ENCODE measurements around the gene AK5. TPM values are rescaled to one million over a fixed set of nuclear protein-coding genes. Genes with fewer than 3 reads are reported as not detected.
"Not testable (repeated sequence)": the region's sequence is repeated elsewhere in the genome, so short reads cannot be mapped to it uniquely, and the experiment has no call there.

The AK5 gene
- total RNA-seq, 2 donors from 2014 or later, result 2.2 to 2.8 TPM

- H3K27me3 ChIP-seq, result no peaks in the 10 kb centered on the region
- peak overlapping the region; percentile 20 to 43 for H3K27ac ChIP-seq
- peak in 1 of 2 donors; percentile 24 for TF ChIP-seq CTCF (IDR thresholded peaks at IDR 0.05)
- peaks cover 0 to 8% of the 10 kb centered on the region in 2 donors for H3K9me3 ChIP-seq
- DNase-seq (ENCODE audit: low spot score), result no peak
- peaks cover 0 to 15% of the 10 kb centered on the region in 2 donors for H3K4me1 ChIP-seq
- H3K36me3 ChIP-seq, result no peaks in the 10 kb centered on the region
- H3K4me3 ChIP-seq, result no peak overlapping the region
Measured at GRCh38 chr1:77514921-77515776, 233.3 kb downstream of the AK5 start.

- peaks cover 0 to 15% of the 10 kb centered on the region in 2 donors for H3K4me1 ChIP-seq
- H3K27ac ChIP-seq, result no peak overlapping the region
- no peak overlapping the region for H3K4me3 ChIP-seq
- DNase-seq (ENCODE audit: low spot score), result no peak
- no peak for TF ChIP-seq CTCF (IDR thresholded peaks at IDR 0.05)
- no peaks in the 10 kb centered on the region for H3K36me3 ChIP-seq
- peaks cover 0 to 8% of the 10 kb centered on the region in 2 donors for H3K9me3 ChIP-seq
- H3K27me3 ChIP-seq, result no peaks in the 10 kb centered on the region
Measured at GRCh38 chr1:77516106-77516505, 234.3 kb downstream of the AK5 start.

- no peak for DNase-seq (ENCODE audit: low spot score)
- no peak for TF ChIP-seq CTCF (IDR thresholded peaks at IDR 0.05)
- Histone ChIP-seq H3K9me3 (no peaks in the 10 kb centered on the region), H3K36me3 (no peaks in the 10 kb centered on the region), H3K27me3 (no peaks in the 10 kb centered on the region), H3K4me1 (no peaks in the 10 kb centered on the region), H3K27ac (no peak overlapping the region), H3K4me3 (no peak overlapping the region)
Measured at GRCh38 chr1:77524038-77524437, 242.2 kb downstream of the AK5 start.

- not testable (repeated sequence) for H3K36me3 ChIP-seq; H3K27ac ChIP-seq; H3K4me1 ChIP-seq; H3K27me3 ChIP-seq; H3K9me3 ChIP-seq; H3K4me3 ChIP-seq; DNase-seq (ENCODE audit: low spot score)
Measured at GRCh38 chr1:77531149-77531548, 249.3 kb downstream of the AK5 start.

GRCh38 chr1:77531596-77532280, 249.9 kb downstream of the AK5 start:
- H3K27ac ChIP-seq; H3K4me1 ChIP-seq; DNase-seq (ENCODE audit: low spot score); H3K9me3 ChIP-seq; H3K27me3 ChIP-seq; H3K4me3 ChIP-seq; H3K36me3 ChIP-seq: not testable (repeated sequence)

GRCh38 chr1:77532641-77533040, 250.8 kb downstream of the AK5 start:
- Histone ChIP-seq H3K9me3 (no peaks in the 10 kb centered on the region), H3K4me1 (no peaks in the 10 kb centered on the region), H3K36me3 (no peaks in the 10 kb centered on the region), H3K4me3 (no peak overlapping the region), H3K27ac (no peak overlapping the region), H3K27me3 (no peaks in the 10 kb centered on the region)
- DNase-seq (ENCODE audit: low spot score), result no peak
- no peak for TF ChIP-seq CTCF (IDR thresholded peaks at IDR 0.05)

Measured in right atrium auricular region (tissue), 2 donors.